ENCODE data around the gene CLNS1A.
"Not testable (repeated sequence)": the region's sequence is repeated elsewhere in the genome, so short reads cannot be mapped to it uniquely, and the experiment has no call there.

Gene CLNS1A

DNA sequence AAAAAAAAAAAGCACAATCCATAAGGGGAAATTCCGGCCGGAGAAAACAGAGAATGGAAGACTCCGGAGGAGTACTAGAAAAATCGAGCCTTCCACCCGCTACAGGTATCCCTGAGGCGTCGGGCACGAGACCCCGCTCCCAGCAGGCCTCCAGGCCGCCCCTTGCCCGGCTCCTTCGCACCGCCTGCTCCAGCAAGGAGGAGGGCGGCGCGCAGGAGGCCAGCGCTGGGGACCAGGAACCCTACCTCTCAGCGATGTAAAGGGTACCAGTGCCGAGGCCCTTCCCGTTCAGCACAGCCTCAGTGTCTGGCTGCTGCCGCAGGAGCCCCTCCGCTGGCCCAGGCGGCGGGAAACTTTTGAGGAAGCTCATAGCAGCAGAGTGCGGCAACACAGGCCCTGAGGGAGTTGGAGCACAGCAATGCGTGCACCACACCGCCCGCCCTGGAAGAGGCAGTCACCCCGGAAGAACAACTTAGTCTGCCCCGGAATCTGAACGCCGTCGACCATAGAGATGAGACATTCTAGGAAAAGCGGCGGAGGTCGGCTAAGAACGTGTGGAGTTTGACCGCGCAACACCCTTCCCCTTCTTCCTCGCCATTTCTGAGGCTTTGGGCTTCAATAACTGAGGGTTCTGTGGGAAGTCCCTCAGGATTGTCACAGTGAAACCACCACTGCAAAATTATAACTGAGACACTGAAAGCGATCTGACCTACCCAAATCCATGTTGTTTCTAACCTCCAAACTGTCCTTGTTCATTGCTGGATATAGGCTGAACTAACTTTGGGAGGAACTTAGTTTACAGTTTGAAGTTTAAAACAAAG, at the start of gene CLNS1A:
Gene CLNS1A, minus strand, starts transcription at position 450 of the 821 bp plus-strand sequence. Its CDS starts 80 bp downstream, at position 370.
- peak; percentile 76 for DNase-seq

- no peak for DNase-seq
Measured at GRCh38 chr11:77687088-77687487, 49.5 kb upstream of the CLNS1A start.

GRCh38 chr11:77677138-77677537, 39.5 kb upstream of the CLNS1A start:
- no peak for DNase-seq

- no peak for DNase-seq
Measured at GRCh38 chr11:77672264-77672663, 34.7 kb upstream of the CLNS1A start.

- no peak for DNase-seq
Measured at GRCh38 chr11:77669848-77670511, 32.4 kb upstream of the CLNS1A start.

DNA sequence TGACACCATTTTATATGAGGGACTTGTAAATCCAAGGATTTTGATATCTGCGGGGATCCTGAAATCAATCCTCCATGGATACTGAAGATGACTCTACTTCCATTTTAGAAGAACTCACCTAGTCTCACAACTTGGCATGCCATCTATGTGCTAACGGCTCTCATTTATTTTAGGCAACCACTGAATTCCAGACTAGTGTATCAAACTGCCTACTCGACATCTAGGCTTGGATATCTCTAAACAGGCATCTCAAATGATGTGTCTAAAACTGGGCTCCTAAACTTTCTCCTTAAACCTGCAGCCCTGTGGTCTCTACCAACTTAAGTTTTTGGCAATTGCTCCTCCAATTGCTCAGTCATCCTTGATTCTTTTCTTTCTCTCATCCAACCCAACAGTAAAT, 31.2 kb upstream of the CLNS1A start:
- DNase-seq = no peak

- DNase-seq = no peak
Measured at GRCh38 chr11:77665240-77665965, 27.8 kb upstream of the CLNS1A start.

DNA sequence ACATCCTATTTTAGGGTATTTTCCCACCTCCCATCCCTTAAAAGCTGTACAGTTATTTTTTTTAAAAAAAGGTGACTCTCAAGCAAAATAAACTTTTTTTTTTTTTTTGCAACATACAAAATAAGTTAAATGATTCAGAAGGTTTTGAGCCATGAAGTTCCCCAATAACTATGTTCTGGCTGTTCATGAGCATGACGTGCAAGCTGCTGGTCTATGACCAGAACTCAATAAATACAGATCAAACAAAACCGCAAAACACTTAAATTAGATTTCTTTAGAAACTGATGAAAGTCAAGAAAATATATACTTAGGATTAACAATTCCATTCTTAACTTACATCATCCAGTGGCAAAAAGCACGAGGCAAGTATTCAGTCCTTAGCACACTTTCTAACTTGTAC, 24.1 kb upstream of the CLNS1A start:
- no peak for DNase-seq

GRCh38 chr11:77660947-77661346, 23.4 kb upstream of the CLNS1A start:
- DNase-seq = no peak

- no peak for DNase-seq
Measured at GRCh38 chr11:77658213-77659013, 20.8 kb upstream of the CLNS1A start.

- no peak for DNase-seq
Measured at GRCh38 chr11:77656362-77656761, 18.8 kb upstream of the CLNS1A start.

- DNase-seq = no peak
Measured at GRCh38 chr11:77654770-77655434, 17.3 kb upstream of the CLNS1A start.

DNA sequence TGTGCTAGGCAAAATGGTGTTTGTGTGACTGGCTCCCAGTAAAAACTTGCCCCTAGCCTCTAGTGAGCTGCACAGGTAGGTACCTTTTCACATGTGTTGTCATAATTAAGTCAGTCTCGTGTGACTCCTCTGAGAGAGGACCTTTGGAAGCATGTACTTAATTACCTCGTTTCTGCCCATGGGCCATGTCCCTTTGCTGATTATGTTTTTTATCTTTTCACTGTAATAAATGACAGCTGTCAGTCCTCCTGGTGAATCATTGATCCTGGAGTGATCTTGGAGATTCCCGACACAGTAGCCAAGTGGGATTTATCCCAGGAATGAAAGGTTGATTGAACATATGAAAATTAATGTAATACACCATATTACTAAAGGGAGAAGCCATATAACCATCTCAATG, 12.5 kb upstream of the CLNS1A start:
- DNase-seq = no peak

- DNase-seq = no peak
Measured at GRCh38 chr11:77647654-77648305, 10.2 kb upstream of the CLNS1A start.

- DNase-seq = no peak
Measured at GRCh38 chr11:77644887-77645286, 7.3 kb upstream of the CLNS1A start.

DNA sequence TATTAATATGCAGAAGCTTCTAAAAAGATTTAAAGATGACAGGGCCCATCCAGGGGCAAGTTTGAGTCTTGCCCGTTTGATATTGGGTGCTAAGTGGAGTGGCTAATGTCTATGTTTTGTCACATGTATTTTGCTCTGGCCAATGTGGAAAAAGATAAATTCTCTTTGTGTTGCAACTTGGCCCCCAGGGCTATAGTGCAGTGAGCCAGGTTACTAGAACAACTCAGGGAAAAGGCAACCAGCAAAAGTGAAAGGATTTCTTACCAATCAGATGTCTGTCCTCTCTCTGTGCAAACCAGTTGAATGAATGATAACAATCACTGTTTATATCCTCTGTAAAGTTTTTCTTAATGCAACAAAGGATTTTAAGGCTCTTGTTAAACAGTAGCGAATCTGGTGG, 4.6 kb upstream of the CLNS1A start:
- DNase-seq = no peak

GRCh38 chr11:77636731-77637344, 756 bp downstream of the CLNS1A start:
- no peak for DNase-seq

GRCh38 chr11:77633926-77634325, 3.7 kb downstream of the CLNS1A start:
- not testable (repeated sequence) for DNase-seq

- no peak for DNase-seq
Measured at GRCh38 chr11:77630157-77630710, 7.4 kb downstream of the CLNS1A start.

DNA sequence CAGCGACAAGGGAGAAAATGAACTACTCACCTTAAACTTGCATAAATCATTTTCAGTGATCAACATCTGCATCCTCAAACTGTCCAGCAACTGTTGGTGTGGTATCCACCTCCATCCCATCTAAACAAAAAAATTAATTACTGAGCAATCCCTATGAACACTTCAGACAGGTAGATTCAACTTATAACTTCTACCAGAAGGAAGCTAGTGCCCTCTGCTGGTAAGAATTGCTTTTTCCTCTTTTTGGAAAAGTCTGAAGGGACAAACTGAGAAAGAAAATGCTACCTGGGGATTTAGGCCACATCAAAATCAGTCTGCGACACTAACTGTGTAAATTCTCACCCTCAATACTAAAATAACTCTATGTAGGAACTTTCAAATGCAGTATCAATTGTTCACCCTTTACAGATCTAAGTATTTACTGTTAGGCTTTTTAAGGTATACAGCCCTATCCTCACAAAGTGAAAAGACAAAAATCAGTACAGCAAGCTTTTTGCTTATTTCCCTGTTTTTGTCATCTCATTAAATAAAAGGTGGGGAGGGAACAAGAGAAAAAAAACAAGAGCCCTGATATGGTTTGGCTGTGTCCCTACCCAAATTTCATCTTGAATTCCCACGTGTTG, 17.9 kb downstream of the CLNS1A start:
- DNase-seq = no peak
